GM19438 (cell line): ENCODE measurements around the gene SAMD1.
A peak's percentile ranks its signal among the peaks of the same experiment; 100 is the strongest.

Experiments
- ATAC-seq: cut with Tn5 transposase; IDR thresholded peaks from one replicate; pipeline ENCODE4 v1.9.1; 2021; ENCODE audit warnings: low read depth; ENCODE audit not compliant: unreplicated experiment

SAMD1 gene

DNA sequence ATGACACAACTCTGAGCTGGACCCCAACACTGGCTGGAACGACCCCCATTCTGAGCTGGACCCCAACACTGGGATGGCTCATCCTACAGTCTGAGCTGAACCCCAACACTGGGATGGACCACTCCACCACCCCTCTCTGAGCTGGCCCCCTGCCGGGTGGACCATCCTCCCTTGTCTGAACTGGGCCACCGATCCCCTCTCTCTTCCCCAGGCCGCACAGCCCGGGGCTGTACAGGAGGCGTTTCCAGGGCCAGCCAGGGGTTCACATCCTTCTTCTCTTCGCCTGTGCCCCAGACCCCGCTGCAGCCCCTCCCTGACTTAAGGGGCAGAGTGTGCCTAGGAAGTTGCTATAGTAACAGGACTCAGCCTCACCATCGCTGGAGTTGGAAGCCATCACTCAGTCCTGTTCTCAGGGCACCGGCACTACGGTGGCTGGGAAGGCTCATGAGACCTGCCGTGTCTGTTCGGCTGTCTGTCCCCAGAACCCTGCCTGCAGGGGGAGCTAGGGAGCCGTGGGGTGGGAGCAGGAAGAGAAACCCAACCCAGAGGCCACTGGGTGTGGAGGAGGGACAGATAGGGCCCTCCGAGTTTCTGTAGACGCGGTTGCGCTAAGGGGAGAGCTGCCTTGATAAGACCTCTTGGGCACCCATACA is 23.3 kb upstream of the SAMD1 start:
- no peak for ATAC-seq

DNA sequence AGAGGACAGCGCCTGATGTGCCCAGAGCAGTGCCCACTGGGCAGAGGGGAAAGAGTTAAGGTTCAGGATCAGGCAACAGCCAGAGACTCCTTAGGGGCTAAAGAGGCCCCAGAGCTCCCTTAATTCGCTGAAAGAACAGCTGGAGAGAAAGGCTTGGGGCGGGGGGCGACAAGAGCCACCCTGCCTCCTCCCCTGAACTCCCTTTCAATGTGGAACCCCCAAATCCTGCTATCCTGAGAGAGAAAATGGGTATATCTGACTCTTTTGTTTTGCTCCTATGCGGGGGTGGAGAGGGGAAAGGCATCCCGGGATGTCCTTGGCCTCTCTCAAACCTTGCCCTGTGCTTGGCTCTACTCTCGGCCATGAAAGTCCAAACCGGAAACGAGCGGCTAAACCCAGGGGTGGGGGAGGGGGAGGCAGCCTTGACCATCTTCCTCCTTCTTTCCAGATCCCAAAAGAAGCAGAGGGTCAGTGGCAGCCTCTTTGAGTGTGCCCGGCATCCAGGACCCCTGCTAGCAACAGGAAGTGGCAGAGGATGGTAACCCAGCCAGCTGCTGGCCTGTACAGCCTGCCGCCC is 22.3 kb upstream of the SAMD1 start:
- no peak for ATAC-seq

DNA sequence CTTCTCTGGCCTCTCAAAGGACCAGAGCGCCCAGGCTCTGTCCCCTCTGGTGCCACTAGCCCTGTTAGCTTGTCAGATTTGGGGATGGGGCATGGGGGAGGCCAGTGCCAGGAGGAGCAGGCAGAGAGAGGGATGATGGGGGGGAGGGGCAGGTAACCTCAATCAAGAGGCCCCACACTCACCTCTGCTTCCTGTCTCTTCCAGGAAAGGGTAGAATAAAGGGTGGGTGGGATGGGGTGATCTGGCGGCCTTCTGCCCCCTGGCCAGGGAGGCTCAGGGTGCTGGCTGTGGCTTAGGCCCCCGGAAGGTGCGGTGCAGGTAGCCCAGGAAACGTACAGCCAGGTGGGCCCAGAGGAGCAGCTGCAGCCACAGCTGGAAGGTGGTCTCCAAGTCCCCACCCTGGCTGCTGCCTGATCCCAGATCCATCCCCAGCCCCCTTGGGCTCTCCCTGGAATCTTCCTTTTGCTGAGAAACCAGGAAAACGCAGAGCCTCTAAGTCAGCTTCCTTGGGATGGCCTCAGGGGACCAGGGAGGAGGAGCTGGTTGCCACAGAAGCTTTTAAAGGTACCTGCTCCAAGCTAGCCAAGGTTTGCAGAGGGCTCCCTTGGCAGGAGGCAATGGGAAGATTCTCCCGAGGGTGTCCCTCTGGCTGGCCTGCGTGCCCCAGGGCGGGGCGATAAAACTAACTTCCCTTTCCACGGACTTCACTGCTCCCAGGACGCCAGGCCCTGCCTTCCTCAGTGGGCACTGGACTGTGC is 21.7 kb upstream of the SAMD1 start:
- ATAC-seq: no peak

DNA sequence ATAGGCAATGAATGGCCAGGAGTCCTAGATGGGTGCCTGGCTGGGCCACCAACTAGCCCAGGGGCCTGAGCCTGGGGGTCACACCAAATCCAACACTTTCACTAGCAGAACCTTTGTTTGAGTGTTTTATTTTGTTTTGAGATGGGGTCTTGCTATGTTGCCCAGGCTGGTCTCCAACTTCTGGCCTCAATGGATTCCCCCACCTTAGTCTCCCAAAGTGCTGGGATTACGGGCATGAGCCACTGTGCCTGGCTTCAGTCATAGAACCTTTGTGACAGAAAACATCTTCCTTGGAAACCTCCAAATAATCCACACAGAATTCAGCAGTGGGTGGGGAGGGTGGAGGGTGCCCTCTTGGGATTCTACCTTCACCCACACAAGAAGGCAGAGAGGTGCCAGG is 20.9 kb upstream of the SAMD1 start:
- ATAC-seq: no peak

DNA sequence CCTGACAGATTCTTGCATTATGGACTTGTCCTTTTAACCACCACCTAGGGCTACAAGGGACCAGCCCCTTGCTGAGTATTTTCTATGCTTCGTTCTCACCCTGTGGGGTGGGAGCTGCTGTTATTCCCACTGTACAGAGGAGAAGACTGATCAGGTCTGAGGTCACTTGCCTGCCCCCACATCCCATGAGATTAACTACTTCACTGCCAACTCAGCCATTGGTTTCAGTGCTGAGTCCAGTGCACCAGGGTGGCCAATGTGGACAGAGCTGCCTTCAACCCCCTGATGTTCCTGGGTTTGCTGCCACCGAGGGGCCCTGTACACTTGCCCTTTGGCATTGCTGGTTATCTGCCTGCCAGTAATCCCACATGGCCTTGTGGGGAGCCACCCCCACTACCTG is 20.1 kb upstream of the SAMD1 start:
- no peak for ATAC-seq

DNA sequence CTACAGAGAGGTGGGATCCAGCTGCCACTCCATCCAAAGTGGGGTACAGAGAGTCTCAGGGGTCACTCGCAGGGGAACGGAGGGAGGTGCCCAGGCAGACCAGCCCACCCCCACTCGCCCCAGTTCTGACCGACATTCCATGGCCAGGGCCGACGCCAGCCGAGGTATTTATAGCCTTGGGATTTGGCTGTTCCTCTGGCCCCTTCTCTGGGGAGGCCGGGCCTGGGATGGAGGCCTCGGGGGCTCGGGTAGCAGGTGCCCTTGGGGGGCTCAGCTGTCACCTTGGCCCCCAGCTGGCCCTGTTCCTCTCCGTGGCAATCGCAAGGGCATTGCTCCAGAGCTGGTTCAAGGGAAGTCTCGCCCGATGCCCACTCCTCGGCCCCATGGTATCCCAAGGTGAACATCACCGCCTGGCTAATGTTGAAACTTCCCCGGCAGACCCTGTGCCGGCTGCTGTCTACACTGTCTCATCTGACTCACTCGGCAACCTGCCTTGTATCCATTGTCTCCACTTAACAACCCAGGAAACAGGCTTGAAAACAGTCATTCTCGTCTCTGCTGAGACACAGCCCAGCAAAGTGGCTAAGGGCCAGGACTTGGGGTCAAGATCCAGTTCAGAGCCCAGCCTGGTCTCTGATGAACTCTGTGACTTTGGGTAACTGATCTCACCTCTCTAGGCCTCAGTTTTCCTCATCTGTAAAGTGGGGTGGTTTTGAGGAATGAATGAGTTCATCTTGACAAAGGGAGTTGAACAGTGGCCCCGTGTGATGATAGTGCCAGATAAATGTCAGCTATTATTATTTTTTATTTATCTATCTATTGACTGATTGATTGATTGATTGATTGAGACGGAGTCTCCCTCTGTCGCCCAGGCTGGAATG is 17.3 kb upstream of the SAMD1 start:
- no peak for ATAC-seq

DNA sequence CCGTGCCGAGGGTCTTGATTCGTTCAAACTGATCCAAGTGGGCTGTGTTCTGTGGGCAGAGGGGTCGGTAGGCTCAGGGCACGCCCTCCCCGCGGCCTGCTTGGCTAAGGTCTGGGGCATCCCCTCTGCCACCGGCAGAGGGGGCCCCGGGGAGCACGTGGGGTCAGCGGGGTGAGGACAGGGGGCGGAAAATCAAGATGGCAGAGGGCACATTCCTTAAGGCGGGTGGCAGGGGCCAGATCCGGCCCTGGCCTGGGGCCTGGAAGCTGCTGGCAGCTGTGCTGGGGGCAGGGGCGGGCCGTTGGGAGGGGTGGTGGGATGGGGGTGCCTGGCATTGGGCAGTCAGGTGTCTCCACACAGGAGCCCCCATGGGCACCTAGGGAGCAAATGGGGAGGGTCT is 16.3 kb upstream of the SAMD1 start:
- ATAC-seq: no peak

DNA sequence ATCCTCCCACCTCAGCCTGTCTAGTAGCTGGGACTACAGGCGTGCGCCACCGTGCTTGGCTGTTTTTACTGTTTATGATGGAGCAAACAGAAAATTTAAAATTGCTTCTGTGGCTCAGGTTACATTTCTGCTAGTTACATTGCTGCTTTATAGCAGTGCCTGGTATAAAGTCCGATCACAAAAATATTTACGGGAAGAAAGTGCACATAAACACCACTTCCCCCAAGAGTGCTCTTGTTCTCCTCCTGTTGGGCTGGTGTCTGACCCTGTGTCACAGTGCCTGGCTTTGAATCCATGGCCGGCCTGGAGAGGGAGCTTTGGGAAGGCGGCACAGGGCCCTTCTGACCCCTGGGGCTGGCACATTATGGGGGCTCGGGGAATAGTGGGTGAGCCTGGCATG is 15.1 kb upstream of the SAMD1 start:
- no peak for ATAC-seq

DNA sequence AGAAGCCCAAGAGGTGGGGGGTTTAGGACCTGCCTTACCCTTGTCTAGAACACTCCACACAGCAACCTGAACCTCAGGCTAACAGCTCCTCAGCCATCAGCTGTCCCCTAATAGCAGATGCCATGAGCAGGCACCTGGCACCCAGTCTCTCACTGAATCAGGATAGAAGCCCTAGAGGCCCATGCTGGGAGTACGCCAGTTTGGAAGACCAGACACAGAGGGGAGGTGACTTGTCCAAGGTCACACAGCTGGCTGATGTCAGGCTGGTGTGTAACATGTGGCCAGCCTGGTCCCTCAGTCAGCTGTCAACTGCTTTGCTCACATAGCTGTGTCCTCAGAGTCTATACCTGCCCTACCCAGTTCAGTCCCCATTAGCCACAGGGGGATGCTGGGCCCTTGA is 12.8 kb upstream of the SAMD1 start:
- no peak for ATAC-seq

DNA sequence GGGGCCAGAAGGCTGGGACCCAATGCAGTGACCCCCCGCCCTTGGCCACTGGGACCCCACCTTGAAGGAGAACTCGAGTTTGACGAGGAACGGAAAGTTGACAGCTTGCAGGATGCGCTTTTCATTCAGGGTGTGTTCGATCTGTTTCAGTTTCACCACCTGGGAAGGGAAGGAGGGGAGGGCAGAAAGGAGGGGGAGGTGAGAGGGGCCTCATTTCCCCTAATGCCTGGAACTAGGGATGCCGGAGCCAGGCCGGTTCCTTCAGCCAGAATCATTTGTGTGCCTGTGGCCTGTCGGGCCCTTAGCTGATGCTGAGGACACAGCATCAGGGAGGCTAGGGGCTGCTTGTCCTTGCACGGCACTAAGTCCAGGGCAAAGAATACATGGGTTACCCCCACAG is 12.2 kb upstream of the SAMD1 start:
- no peak for ATAC-seq

DNA sequence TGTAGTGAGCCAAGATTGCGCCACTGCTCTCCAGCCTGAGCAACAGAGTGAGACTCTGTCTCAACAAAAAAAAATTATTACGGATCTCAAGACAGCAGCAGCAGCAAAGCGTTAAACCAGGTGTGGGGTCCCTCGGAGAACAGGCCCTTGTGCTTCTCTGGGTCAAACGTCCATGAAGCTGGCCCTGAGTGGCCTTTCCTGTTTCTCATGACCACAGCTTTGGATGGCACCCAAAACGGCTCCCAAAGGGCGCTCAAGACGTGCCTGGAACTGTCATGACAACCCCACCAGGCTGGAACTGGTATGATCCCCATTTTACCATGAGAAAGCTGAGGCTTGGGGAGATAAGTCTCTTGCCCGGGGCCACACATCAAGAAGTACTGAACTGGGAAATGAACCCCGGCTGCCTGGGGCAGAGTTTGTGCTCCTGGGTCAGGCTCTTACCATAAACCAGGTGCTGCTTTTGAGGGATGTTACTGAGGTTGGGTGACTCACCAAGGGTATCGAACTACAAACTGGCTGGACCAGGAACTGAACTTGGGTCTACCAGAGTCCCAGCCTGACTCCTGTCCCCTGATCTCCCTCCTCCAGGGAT is 11.6 kb upstream of the SAMD1 start:
- no peak for ATAC-seq

DNA sequence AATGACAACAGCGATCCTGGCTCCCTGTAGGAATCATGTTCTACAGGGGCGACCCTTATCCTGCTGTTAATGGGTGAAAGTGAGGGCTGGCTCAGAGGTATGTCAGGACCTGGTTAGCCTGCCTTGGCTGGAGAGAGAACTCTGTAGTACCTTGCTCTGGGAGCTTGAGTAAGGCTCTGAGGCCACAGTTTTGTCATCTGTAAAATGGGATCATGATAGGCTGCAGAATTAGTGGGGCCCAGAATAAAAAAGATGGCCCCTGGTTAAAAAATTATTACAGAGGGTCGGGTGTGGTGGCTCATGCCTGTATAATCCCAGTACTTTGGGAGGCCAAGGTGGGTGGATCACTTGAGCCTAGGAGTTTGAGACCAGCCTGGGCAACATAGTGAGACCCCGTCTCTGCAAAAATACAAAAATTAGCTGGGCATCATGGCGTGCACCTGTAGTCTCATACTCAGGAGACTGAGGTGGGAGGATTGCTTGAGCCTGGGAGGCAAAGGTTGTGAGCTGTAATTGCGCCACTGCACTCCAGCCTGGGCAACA is 10.5 kb upstream of the SAMD1 start:
- no peak for ATAC-seq

DNA sequence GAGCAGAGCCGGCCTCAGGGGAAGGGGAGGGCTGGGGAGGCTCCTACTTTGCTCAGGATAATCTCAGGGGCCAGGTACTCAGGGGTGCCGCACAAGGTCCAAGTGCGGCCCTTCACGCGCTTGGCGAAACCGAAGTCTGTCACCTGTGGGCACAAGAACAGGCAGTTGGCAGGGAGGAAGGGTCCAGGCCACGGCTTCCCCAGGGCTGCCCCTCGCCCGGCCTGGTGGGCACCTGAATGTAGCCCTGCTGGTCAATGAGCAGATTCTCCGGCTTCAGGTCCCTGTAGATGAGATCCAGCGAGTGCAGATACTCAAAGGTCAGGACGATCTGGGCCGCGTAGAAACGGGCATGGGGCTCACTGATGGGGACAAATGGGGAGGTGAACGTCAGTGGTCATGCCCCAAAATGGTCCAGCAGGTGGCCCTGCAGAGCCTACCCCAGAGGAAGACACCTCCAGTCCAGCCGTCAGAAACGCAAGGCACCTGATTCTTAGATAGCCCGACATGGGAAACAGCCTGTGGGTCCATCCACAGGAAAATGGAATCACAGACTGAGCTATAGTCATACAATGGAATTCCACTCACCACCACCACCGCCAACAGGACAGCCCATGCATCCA is 7.1 kb upstream of the SAMD1 start:
- ATAC-seq: no peak

DNA sequence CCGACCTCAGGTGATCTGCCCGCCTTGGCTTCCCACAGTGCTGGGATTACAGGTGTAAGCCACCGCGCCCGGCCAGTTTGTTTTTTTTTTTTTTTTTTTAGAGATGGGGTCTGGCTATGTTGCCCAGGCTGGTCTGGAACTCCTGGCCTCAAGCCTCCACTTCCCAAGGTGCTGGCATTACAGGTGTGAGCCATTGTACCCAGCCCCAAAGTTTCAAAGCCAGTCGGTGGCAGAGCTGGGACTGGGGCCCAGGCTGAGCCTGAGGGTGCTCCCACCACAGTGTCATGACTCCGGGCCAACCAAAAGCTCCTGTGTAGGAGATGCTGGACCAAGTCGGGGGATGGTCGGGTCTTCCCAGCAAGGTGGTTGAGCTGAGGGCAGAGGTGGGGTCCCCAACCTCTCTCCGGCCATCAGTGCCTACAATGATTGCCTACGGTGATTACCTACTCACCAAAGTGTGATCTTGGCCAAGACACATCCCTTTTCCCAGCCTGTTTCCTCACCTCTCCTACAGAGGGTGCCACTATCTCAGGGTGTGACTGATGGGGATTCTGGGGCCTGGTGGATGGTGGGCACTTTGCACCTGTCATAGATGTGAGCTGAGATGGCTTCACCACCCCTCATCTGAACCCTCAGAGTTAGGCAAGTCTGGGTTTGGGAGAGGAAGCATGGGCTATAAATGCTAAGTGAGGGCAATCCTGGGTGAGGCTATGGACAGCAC is 5.9 kb upstream of the SAMD1 start:
- no peak for ATAC-seq

DNA sequence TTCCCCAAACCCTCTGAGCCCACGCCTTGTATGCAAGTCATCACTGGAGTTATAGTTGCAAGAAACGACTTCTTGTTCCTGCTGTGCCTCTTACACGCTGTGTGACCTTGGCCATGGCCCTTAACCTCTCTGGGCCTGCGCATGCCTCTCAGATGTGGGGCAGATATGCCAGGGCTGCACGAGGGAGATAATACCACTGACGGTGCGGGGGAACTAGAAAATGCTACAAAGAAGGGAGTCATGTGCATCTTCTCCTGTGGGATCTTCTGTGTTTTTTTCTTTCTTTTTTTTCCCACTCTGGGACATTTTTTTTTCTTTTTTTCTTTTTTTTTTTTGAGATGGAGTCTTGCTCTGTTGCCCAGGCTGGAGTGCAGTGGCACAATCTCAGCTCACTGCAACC is 4.3 kb upstream of the SAMD1 start:
- no peak for ATAC-seq

DNA sequence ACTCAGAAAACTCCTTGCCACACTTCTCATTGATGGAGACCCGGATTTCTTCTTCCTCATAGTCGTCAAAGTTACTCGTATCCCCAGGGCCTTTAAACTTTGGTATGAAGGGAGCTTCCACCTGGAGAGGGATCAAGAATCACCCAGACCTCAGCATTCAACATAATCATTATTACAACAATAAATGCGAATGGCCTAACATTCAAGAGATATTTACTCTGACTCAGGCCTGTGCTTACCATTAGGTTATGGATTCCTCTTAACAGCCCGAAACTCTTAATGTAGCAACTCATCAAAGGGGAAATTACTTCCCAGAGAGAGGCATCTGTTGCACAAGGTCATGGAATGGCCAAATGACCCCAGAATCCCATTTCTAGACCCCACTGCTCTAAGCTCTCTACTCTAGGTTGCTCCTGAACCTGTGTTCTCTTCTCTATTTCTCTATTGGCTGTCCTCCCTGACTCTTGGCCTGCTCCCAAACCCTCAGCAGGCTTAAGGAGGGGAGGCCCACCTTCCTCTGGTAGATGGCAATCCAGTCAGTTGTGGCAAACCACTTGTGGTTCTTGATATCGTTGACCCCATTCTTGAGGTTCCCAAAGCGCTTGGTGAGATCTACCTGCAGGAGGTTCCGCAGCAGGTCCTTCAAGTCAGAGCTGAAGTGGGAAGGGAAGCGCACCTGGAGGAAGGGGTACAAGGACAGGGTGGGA is 2.7 kb upstream of the SAMD1 start:
- no peak for ATAC-seq

DNA sequence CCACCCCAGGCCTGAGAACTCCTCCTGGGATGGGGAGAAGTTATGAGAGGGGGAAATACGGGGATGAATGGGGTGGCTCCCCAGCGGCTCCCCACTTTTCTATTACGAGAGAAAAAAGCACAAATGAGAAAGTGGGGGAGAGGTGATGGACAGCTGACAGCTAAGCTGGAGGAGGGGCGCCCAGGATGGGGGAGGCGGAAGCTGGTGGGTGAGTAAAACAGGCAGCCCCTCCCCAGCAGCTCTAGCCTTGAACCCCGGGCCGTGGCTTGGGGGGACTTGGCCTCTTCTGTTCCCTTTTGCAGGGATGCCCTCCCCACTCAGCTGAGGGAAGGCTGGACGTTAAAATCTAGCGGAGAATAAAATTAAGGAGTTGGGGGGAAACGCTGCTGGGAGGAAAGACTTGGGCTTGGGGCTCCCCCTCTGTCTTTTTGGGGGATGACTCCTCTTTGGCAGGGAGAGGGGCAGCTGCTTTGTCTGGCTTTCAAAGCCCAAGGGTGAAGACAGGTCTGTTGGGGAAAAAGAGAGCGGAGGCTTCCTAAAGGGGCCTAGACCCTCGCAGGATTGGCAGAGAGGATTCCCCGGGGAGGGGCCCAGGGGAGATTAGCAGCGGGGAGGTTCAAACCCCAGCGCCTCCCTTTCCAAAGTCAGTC is 1.4 kb upstream of the SAMD1 start:
- no peak for ATAC-seq

DNA sequence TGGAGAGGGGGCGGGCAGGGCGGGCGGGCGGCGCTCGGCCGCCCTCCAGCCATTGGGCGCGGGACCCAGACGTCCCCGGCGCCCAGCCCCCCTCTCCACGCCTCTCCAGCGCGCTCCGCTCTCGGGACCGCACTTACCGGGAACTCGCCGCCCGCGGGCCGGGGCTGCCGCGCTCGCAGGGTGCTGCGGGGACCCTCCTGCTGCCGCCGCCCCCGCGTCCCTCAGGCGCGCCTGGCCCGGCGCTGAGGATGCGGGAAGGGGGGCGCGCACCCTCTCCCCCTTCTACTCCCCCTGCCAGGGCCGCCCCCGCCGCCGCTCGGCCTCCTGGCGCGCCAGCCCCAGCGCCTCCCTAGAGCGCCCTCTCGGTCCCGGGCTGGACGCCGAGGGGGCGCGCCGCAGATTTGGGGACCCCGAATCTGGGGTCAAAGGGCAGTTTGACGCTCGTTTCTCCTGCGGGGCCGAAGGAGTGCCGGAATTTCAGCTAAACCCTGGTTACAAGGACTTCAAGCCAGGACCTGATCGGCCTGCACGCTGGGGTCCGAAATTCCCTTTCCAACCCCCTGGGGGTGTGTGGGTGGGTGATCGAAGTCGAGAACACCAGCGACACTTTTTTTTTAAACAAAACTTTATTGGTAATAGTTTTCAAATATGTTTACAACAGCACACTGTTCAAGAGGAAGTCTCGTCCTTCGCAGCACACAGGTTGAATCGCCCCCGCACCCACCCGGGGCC is 696 bp upstream of the SAMD1 start:
- peak; percentile 55 for ATAC-seq
